ENCODE data around the gene TMEM151B. TPM values are rescaled to one million over a fixed set of nuclear protein-coding genes. Genes with fewer than 3 reads are reported as not detected.

Gene TMEM151B
- total RNA-seq, 2 donors from 2014 or later: 0.05 to 0.19 TPM

GRCh38 chr6:44286747-44287146, 16.5 kb downstream of the TMEM151B start:
- no peak for ATAC-seq (replicated peaks)
- Mint-ChIP-seq H3K27me3 (peaks cover 53% of the 10 kb centered on the region), H3K4me1 (no peaks in the 10 kb centered on the region), H3K27ac (no peak overlapping the region), H3K9me3 (no peaks in the 10 kb centered on the region), H3K4me3 (no peak overlapping the region), H3K36me3 (ENCODE audit: low read depth) (no peaks in the 10 kb centered on the region)

GRCh38 chr6:44289726-44290260, 19.5 kb downstream of the TMEM151B start:
- Mint-ChIP-seq H3K27me3 (peaks cover 59% of the 10 kb centered on the region), H3K9me3 (no peaks in the 10 kb centered on the region), H3K36me3 (ENCODE audit: low read depth) (no peaks in the 10 kb centered on the region), H3K27ac (no peak overlapping the region), H3K4me1 (no peaks in the 10 kb centered on the region), H3K4me3 (no peak overlapping the region)
- ATAC-seq (replicated peaks): no peak

- peaks cover 64% of the 10 kb centered on the region for H3K27me3 Mint-ChIP-seq
- no peaks in the 10 kb centered on the region for H3K4me1 Mint-ChIP-seq
- H3K27ac Mint-ChIP-seq: no peak overlapping the region
- no peaks in the 10 kb centered on the region for H3K9me3 Mint-ChIP-seq
- H3K36me3 Mint-ChIP-seq (ENCODE audit: low read depth): no peaks in the 10 kb centered on the region
- no peak overlapping the region for H3K4me3 Mint-ChIP-seq
- no peak for ATAC-seq (replicated peaks)
Observed at GRCh38 chr6:44291841-44292240, 21.6 kb downstream of the TMEM151B start.

GRCh38 chr6:44292661-44293365, 22.6 kb downstream of the TMEM151B start:
- Mint-ChIP-seq H3K36me3 (ENCODE audit: low read depth) (no peaks in the 10 kb centered on the region), H3K9me3 (no peaks in the 10 kb centered on the region), H3K27ac (no peak overlapping the region), H3K27me3 (peaks cover 59% of the 10 kb centered on the region), H3K4me3 (no peak overlapping the region), H3K4me1 (no peaks in the 10 kb centered on the region)
- no peak for ATAC-seq (replicated peaks)

GRCh38 chr6:44294832-44295791, 24.9 kb downstream of the TMEM151B start:
- Mint-ChIP-seq H3K9me3 (no peaks in the 10 kb centered on the region), H3K27ac (no peak overlapping the region), H3K4me1 (no peaks in the 10 kb centered on the region), H3K27me3 (peaks cover 54% of the 10 kb centered on the region), H3K4me3 (no peak overlapping the region), H3K36me3 (ENCODE audit: low read depth) (peaks cover 3% of the 10 kb centered on the region)
- ATAC-seq (replicated peaks): no peak

GRCh38 chr6:44297063-44298038, 27.1 kb downstream of the TMEM151B start:
- H3K36me3 Mint-ChIP-seq (ENCODE audit: low read depth): peaks cover 23% of the 10 kb centered on the region
- peak; percentile 72 for ATAC-seq (replicated peaks)
- H3K27me3 Mint-ChIP-seq: peaks cover 36% of the 10 kb centered on the region
- no peaks in the 10 kb centered on the region for H3K9me3 Mint-ChIP-seq
- no peak overlapping the region for H3K27ac Mint-ChIP-seq
- H3K4me1 Mint-ChIP-seq: no peaks in the 10 kb centered on the region
- H3K4me3 Mint-ChIP-seq: peak overlapping the region; percentile 37

- H3K27me3 Mint-ChIP-seq: peaks cover 34% of the 10 kb centered on the region
- H3K4me1 Mint-ChIP-seq: no peaks in the 10 kb centered on the region
- no peak for ATAC-seq (replicated peaks)
- H3K9me3 Mint-ChIP-seq: no peaks in the 10 kb centered on the region
- H3K27ac Mint-ChIP-seq: no peak overlapping the region
- peaks cover 30% of the 10 kb centered on the region for H3K36me3 Mint-ChIP-seq (ENCODE audit: low read depth)
- H3K4me3 Mint-ChIP-seq: peak overlapping the region; percentile 34
Observed at GRCh38 chr6:44298055-44298803, 28.0 kb downstream of the TMEM151B start.

- H3K4me3 Mint-ChIP-seq: no peak overlapping the region
- peaks cover 30% of the 10 kb centered on the region for H3K27me3 Mint-ChIP-seq
- ATAC-seq (replicated peaks): no peak
Observed at GRCh38 chr6:44298864-44299263, 28.6 kb downstream of the TMEM151B start.

GRCh38 chr6:44300292-44300823, 30.1 kb downstream of the TMEM151B start:
- H3K27ac Mint-ChIP-seq: peak overlapping the region; percentile 15
- ATAC-seq (replicated peaks): no peak
- H3K4me3 Mint-ChIP-seq: no peak overlapping the region
- no peaks in the 10 kb centered on the region for H3K4me1 Mint-ChIP-seq
- peaks cover 49% of the 10 kb centered on the region for H3K36me3 Mint-ChIP-seq (ENCODE audit: low read depth)
- H3K9me3 Mint-ChIP-seq: no peaks in the 10 kb centered on the region
- peaks cover 20% of the 10 kb centered on the region for H3K27me3 Mint-ChIP-seq

More at GRCh38 chr6:44298864-44299263, 28.6 kb downstream of the TMEM151B start:
- Mint-ChIP-seq H3K9me3 (no peaks in the 10 kb centered on the region), H3K4me1 (no peaks in the 10 kb centered on the region), H3K27ac (no peak overlapping the region), H3K36me3 (ENCODE audit: low read depth) (peaks cover 36% of the 10 kb centered on the region)

GRCh38 chr6:44301106-44301505, 30.9 kb downstream of the TMEM151B start:
- ATAC-seq (replicated peaks): no peak
- H3K27ac Mint-ChIP-seq: no peak overlapping the region
- H3K27me3 Mint-ChIP-seq: peaks cover 16% of the 10 kb centered on the region
- no peaks in the 10 kb centered on the region for H3K4me1 Mint-ChIP-seq
- H3K9me3 Mint-ChIP-seq: no peaks in the 10 kb centered on the region
- H3K4me3 Mint-ChIP-seq: no peak overlapping the region
- H3K36me3 Mint-ChIP-seq (ENCODE audit: low read depth): peaks cover 57% of the 10 kb centered on the region

- H3K4me1 Mint-ChIP-seq: no peaks in the 10 kb centered on the region
- H3K27ac Mint-ChIP-seq: no peak overlapping the region
- H3K36me3 Mint-ChIP-seq (ENCODE audit: low read depth): peaks cover 57% of the 10 kb centered on the region
- no peak overlapping the region for H3K4me3 Mint-ChIP-seq
- peaks cover 8% of the 10 kb centered on the region for H3K27me3 Mint-ChIP-seq
- no peaks in the 10 kb centered on the region for H3K9me3 Mint-ChIP-seq
- ATAC-seq (replicated peaks): no peak
Observed at GRCh38 chr6:44301782-44302564, 31.7 kb downstream of the TMEM151B start.

- peaks cover 59% of the 10 kb centered on the region for H3K36me3 Mint-ChIP-seq (ENCODE audit: low read depth)
- no peaks in the 10 kb centered on the region for H3K4me1 Mint-ChIP-seq
- H3K27me3 Mint-ChIP-seq: peaks cover 6% of the 10 kb centered on the region
Observed at GRCh38 chr6:44302856-44303255, 32.6 kb downstream of the TMEM151B start.

More at GRCh38 chr6:44302856-44303255, 32.6 kb downstream of the TMEM151B start:
- Mint-ChIP-seq H3K9me3 (no peaks in the 10 kb centered on the region), H3K27ac (no peak overlapping the region), H3K4me3 (no peak overlapping the region)
- ATAC-seq (replicated peaks): no peak

Data from activated T-helper 17 cell treated with anti-CD3 and anti-CD28 coated beads, Interleukin-2, amount 50 U/mL, for 72 hours (primary cell).